Bronchial epithelial cell (primary cell): ENCODE results near the gene ZNF626. TPM values are rescaled to one million over a fixed set of nuclear protein-coding genes. Genes with fewer than 3 reads are reported as not detected.
"Not testable (repeated sequence)": the region's sequence is repeated elsewhere in the genome, so short reads cannot be mapped to it uniquely, and the experiment has no call there.

Experiments used
- DNase-seq: peaks from one replicate; pipeline ENCODE4 v3.0.0-alpha.2; 2010; ENCODE audit warnings: low read depth
- FAIRE-seq: peaks from 2 replicates; lab custom pipeline; 2011; peaks lifted over from hg19 to GRCh38; lab: Jason Lieb, UNC
- H3K27me3 ChIP-seq: 2 replicates; pipeline ENCODE4 v1.5.1; 2011; ENCODE audit warnings: low read length; ENCODE audit not compliant: control insufficient read depth, insufficient read depth
- H3K36me3 ChIP-seq: 2 replicates; pipeline ENCODE4 v1.5.1; 2011; ENCODE audit warnings: low read length; ENCODE audit not compliant: control insufficient read depth, insufficient read depth
- H3K4me3 ChIP-seq: 2 replicates; pipeline ENCODE4 v1.5.1; 2011; ENCODE audit warnings: mild to moderate bottlenecking, low read depth, low read length, control low read depth
- CTCF ChIP-seq: IDR thresholded peaks from 2 replicates; pipeline ENCODE4 v1.5.1; 2011; ENCODE audit warnings: mild to moderate bottlenecking, moderate library complexity, low read length, control low read depth, inconsistent platforms; ENCODE audit not compliant: insufficient read depth, severe bottlenecking
- total RNA-seq: library from RNA; depleted of rRNA; stranded (reverse); fragments of >200 nt; gene quantifications from 2 replicates; pipeline ENCODE4 v1.2.1, GENCODE V29; 2014

The ZNF626 gene
- total RNA-seq: 12.9 and 14.7 TPM in 2 replicates

- H3K36me3 ChIP-seq: peaks cover 1% of the 10 kb centered on the region
- no peaks in the 10 kb centered on the region for H3K27me3 ChIP-seq
- TF ChIP-seq CTCF: no peak
- FAIRE-seq: no peak
- peak within 1 kb of the TSS; percentile 53 for H3K4me3 ChIP-seq
- DNase-seq: peak; percentile 89
Observed at GRCh38 chr19:20661150-20661819, at the start of gene ZNF626. Gene ZNF626 (minus strand): TSS chr19:20661571. CDS start chr19:20661446, 125 bp downstream.

GRCh38 chr19:20669263-20669662 is 7.9 kb upstream of the ZNF626 start:
- no peaks in the 10 kb centered on the region for H3K27me3 ChIP-seq
- FAIRE-seq (no peak), DNase-seq (no peak)
- no peak overlapping the region for H3K4me3 ChIP-seq
- TF ChIP-seq CTCF: no peak
- H3K36me3 ChIP-seq: no peaks in the 10 kb centered on the region

GRCh38 chr19:20667281-20667680 is 5.9 kb upstream of the ZNF626 start:
- DNase-seq (no peak), FAIRE-seq (no peak)
- TF ChIP-seq CTCF: no peak
- Histone ChIP-seq H3K36me3 (no peaks in the 10 kb centered on the region), H3K4me3 (no peak overlapping the region), H3K27me3 (no peaks in the 10 kb centered on the region)

GRCh38 chr19:20664901-20665781 is 3.8 kb upstream of the ZNF626 start:
- TF ChIP-seq CTCF: no peak
- FAIRE-seq: no peak
- DNase-seq: no peak

GRCh38 chr19:20664475-20664874 is 3.1 kb upstream of the ZNF626 start:
- H3K4me3 ChIP-seq, H3K36me3 ChIP-seq, DNase-seq, FAIRE-seq, H3K27me3 ChIP-seq: not testable (repeated sequence)

More at GRCh38 chr19:20664901-20665781, 3.8 kb upstream of the ZNF626 start:
- H3K4me3 ChIP-seq: no peak overlapping the region
- no peaks in the 10 kb centered on the region for H3K27me3 ChIP-seq
- H3K36me3 ChIP-seq: no peaks in the 10 kb centered on the region

- Histone ChIP-seq H3K27me3 (no peaks in the 10 kb centered on the region), H3K36me3 (peaks cover 1% of the 10 kb centered on the region), H3K4me3 (no peak overlapping the region)
- no peak for FAIRE-seq
- no peak for TF ChIP-seq CTCF
- no peak for DNase-seq
Observed at GRCh38 chr19:20662421-20663105, 1.2 kb upstream of the ZNF626 start.
